Measurements from ENCODE around the gene CELF4. TPM values are rescaled to one million over a fixed set of nuclear protein-coding genes. Genes with fewer than 3 reads are reported as not detected.

The CELF4 gene
- total RNA-seq, 3 donors from 2014 or later (not counting 1 experiment from before 2014, with no cell fraction given): not detected

DNA sequence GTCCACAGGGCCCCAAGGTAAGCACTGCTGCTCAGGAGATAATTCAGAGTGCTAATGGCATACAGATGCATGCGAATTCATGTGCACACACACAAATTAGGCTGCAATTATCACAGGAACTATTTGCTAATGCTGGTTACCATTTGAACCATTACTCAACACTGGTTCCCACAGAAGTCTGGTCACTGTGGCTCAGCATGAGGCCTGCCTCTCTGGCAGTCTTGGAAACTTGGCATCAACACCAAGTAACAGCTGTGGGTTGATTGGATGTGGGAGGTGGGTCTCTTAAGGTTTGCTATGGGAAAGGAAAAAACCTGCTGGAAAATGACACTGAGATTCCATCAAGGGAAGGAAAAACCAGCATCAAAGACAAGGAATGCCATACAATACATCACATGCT is 105.0 kb downstream of the CELF4 start:
- Histone ChIP-seq H3K4me1 (ENCODE audit: control insufficient read depth, insufficient read depth, low read length) (no peaks in the 10 kb centered on the region), H3K4me3 (ENCODE audit: low read length) (no peak overlapping the region), H3K9me3 (ENCODE audit: control insufficient read depth, insufficient read depth, low read length) (no peaks in the 10 kb centered on the region), H3K36me3 (ENCODE audit: control insufficient read depth, insufficient read depth, low read length) (no peaks in the 10 kb centered on the region), H3K27me3 (ENCODE audit: control insufficient read depth, insufficient read depth, low read length) (no peaks in the 10 kb centered on the region), H3K27ac (ENCODE audit: low read length) (no peak overlapping the region)
- no peak overlapping the region for H3K27ac Mint-ChIP-seq
- H3K9me3 Mint-ChIP-seq: no peaks in the 10 kb centered on the region
- no peaks in the 10 kb centered on the region for H3K36me3 Mint-ChIP-seq
- no peak for TF ChIP-seq CTCF (IDR thresholded peaks at IDR 0.05)
- H3K27me3 Mint-ChIP-seq (ENCODE audit: low read depth in 2 of 2): peaks cover 0 to 6% of the 10 kb centered on the region in 2 donors
- ATAC-seq (no peak), DNase-seq (no peak)
- H3K4me1 Mint-ChIP-seq: no peaks in the 10 kb centered on the region
- WGBS (ENCODE audit: insufficient coverage): 97% methylated on average over 1 of the region's 1 CpG
- intact Hi-C loops (cut with micrococcal nuclease): no loop called here
- H3K4me3 Mint-ChIP-seq: no peak overlapping the region

DNA sequence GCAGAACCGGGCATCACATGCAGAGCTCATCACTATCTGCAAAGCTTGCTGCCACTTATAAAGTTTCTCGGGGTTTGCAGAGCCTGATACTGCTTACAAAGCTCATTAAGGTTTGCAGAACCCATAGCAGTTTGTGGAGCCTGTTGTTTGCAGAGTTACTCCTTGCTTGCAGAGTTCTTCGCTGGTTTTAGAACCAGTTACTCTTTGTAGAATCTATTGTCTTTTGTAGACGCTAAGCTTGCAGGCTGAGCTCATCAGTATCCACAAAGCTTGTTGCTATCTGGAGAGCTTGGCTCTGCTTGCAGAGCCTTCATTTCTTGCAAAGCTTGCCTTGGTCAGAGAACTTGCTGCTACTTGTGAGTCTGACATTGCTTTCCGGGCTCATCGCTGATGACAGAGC is 106.9 kb downstream of the CELF4 start:
- H3K4me1 ChIP-seq (ENCODE audit: control insufficient read depth, insufficient read depth, low read length): no peaks in the 10 kb centered on the region
- H3K4me3 ChIP-seq (ENCODE audit: low read length): no peak overlapping the region
- H3K36me3 ChIP-seq (ENCODE audit: control insufficient read depth, insufficient read depth, low read length): no peaks in the 10 kb centered on the region
- Mint-ChIP-seq H3K27ac (no peak overlapping the region), H3K36me3 (no peaks in the 10 kb centered on the region), H3K4me3 (no peak overlapping the region), H3K4me1 (no peaks in the 10 kb centered on the region), H3K9me3 (no peaks in the 10 kb centered on the region), H3K27me3 (ENCODE audit: low read depth in 2 of 2) (peaks cover 0 to 4% of the 10 kb centered on the region in 2 donors)
- no peak overlapping the region for H3K27ac ChIP-seq (ENCODE audit: low read length)
- H3K9me3 ChIP-seq (ENCODE audit: control insufficient read depth, insufficient read depth, low read length): no peaks in the 10 kb centered on the region
- intact Hi-C loops (cut with micrococcal nuclease): no loop called here
- 80% methylated on average over 6 of the region's 6 CpGs for WGBS (ENCODE audit: insufficient coverage)
- no peak for DNase-seq
- no peaks in the 10 kb centered on the region for H3K27me3 ChIP-seq (ENCODE audit: control insufficient read depth, insufficient read depth, low read length)
- no peak for TF ChIP-seq CTCF (IDR thresholded peaks at IDR 0.05)
- no peak for ATAC-seq

DNA sequence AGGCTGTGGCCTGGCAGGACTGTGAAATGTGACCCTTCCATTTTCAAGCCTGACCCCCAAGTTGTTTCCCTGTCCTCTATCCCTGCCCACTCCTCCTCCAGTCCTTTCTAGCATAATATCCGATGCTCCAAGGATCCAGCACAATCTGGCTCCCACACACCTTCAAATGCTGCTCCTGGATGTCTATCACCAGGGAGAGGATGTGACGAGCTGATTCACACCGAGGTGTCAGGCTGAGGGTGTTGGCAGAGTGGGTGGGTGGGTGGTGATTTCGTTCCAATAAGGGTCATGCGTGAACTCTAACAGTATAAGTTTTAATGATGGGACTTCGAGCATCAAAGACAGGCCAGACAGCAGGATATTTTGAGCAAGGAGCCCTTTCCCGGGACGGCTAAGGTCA is 107.8 kb downstream of the CELF4 start:
- H3K9me3 ChIP-seq (ENCODE audit: control insufficient read depth, insufficient read depth, low read length): no peaks in the 10 kb centered on the region
- H3K36me3 ChIP-seq (ENCODE audit: control insufficient read depth, insufficient read depth, low read length): no peaks in the 10 kb centered on the region
- H3K27me3 ChIP-seq (ENCODE audit: control insufficient read depth, insufficient read depth, low read length): no peaks in the 10 kb centered on the region
- ATAC-seq: no peak
- TF ChIP-seq CTCF (IDR thresholded peaks at IDR 0.05): no peak
- no peak overlapping the region for H3K27ac ChIP-seq (ENCODE audit: low read length)
- H3K4me1 ChIP-seq (ENCODE audit: control insufficient read depth, insufficient read depth, low read length): no peaks in the 10 kb centered on the region
- Mint-ChIP-seq H3K27me3 (ENCODE audit: low read depth in 2 of 2) (peaks cover 0 to 4% of the 10 kb centered on the region in 2 donors), H3K36me3 (no peaks in the 10 kb centered on the region), H3K4me1 (no peaks in the 10 kb centered on the region), H3K9me3 (no peaks in the 10 kb centered on the region), H3K27ac (no peak overlapping the region), H3K4me3 (no peak overlapping the region)
- DNase-seq: no peak
- intact Hi-C loops (cut with micrococcal nuclease): no loop called here
- no peak overlapping the region for H3K4me3 ChIP-seq (ENCODE audit: low read length)
- 64% methylated on average over 8 of the region's 8 CpGs for WGBS (ENCODE audit: insufficient coverage)

GRCh38 chr18:37457341-37457740 is 108.3 kb downstream of the CELF4 start:
- Histone ChIP-seq H3K27me3 (ENCODE audit: control insufficient read depth, insufficient read depth, low read length) (no peaks in the 10 kb centered on the region), H3K4me3 (ENCODE audit: low read length) (no peak overlapping the region), H3K4me1 (ENCODE audit: control insufficient read depth, insufficient read depth, low read length) (no peaks in the 10 kb centered on the region), H3K36me3 (ENCODE audit: control insufficient read depth, insufficient read depth, low read length) (no peaks in the 10 kb centered on the region), H3K27ac (ENCODE audit: low read length) (no peak overlapping the region), H3K9me3 (ENCODE audit: control insufficient read depth, insufficient read depth, low read length) (no peaks in the 10 kb centered on the region)
- DNase-seq: no peak
- intact Hi-C loops (cut with micrococcal nuclease): no loop called here
- TF ChIP-seq CTCF (IDR thresholded peaks at IDR 0.05): no peak
- Mint-ChIP-seq H3K27me3 (ENCODE audit: low read depth in 2 of 2) (peaks cover 0 to 4% of the 10 kb centered on the region in 2 donors), H3K9me3 (no peaks in the 10 kb centered on the region), H3K36me3 (no peaks in the 10 kb centered on the region), H3K4me1 (no peaks in the 10 kb centered on the region), H3K4me3 (no peak overlapping the region), H3K27ac (no peak overlapping the region)
- WGBS (ENCODE audit: insufficient coverage): 82% methylated on average over 2 of the region's 3 CpGs
- ATAC-seq: no peak
